Testis (tissue), 3 donors: Measurements from ENCODE around the gene TNFSF10. TPM values are rescaled to one million over a fixed set of nuclear protein-coding genes. Genes with fewer than 3 reads are reported as not detected.

Source experiments
- DNase-seq: peaks from one replicate; pipeline ENCODE4 v3.0.0-alpha.2; 2019
- H3K27ac ChIP-seq, 2 donors: fragments of 200-600 bp; sonication (generic); one replicate each; pipeline ENCODE4 v1.5.1; 2019
- H3K27me3 ChIP-seq: fragments of 200-600 bp; sonication (generic); one replicate; pipeline ENCODE4 v1.5.1; 2019
- H3K36me3 ChIP-seq: fragments of 200-600 bp; sonication (generic); one replicate; pipeline ENCODE4 v1.5.1; 2017; ENCODE audit warnings: low read depth; ENCODE audit errors: missing control alignments
- H3K4me1 ChIP-seq: fragments of 200-600 bp; sonication (generic); one replicate; pipeline ENCODE4 v1.5.1; 2019
- H3K4me3 ChIP-seq, 2 donors: fragments of 200-600 bp; sonication (generic); one replicate each; pipeline ENCODE4 v1.5.1; 2017 to 2019
- H3K9me3 ChIP-seq: fragments of 200-600 bp; sonication (generic); one replicate; pipeline ENCODE4 v1.5.1; 2017
- POLR2A ChIP-seq: fragments of 450-650 bp; IDR thresholded peaks from one replicate; pipeline ENCODE4 v1.6.1; 2017; ENCODE audit warnings: antibody characterized with exemption, mild to moderate bottlenecking, moderate library complexity
- WGBS, 2 donors: methylation state at CpG; one replicate each; pipeline ENCODE4 v1.1.5; 2018; 5-methylcytosine and 5-hydroxymethylcytosine counted together
- intact Hi-C: fragments of 100-400 bp; cut with DNase I; formaldehyde crosslinking; loops from one replicate; pipeline ENCODE4 v1.15.1; 2023; ENCODE audit warnings: low total_unique reads
- polyA plus RNA-seq: library from polyadenylated mRNA; stranded (reverse); fragments of 350-450 nt; fragmentation: Illumina TruSeq; extraction: RNeasy Lipid Tissue Mini Kit (QIAGEN cat#74804); gene quantifications from one replicate; pipeline ENCODE4 v1.2.3, GENCODE V29; 2014; ENCODE audit warnings: low read depth, low replicate concordance; ENCODE audit not compliant: insufficient read depth
- total RNA-seq, 2 donors: library from RNA; depleted of rRNA; stranded (reverse); fragments of >200 nt; gene quantifications; one replicate each; pipeline ENCODE4 v1.2.3, GENCODE V29; 2016
- TF ChIP-seq, protein P1 (sequence below), 3 experiments: fragments of 450-650 bp in 2 of 3; fragments of 200-600 bp in 1 of 3; sonication (generic) in 1 of 3; IDR thresholded peaks; one replicate each; pipeline ENCODE4 v1.5.1; 2016 to 2019; ENCODE audit warnings: antibody characterized with exemption in 3 of 3, mild to moderate bottlenecking in 2 of 3, moderate library complexity in 1 of 3

Gene TNFSF10
- total and polyA plus RNA-seq, 3 donors from 2014 or later, result 4.3 to 10.0 (median 8.1) TPM

GRCh38 chr3:172540049-172540448, 16.8 kb upstream of the TNFSF10 start:
- TF ChIP-seq, protein P1, sequence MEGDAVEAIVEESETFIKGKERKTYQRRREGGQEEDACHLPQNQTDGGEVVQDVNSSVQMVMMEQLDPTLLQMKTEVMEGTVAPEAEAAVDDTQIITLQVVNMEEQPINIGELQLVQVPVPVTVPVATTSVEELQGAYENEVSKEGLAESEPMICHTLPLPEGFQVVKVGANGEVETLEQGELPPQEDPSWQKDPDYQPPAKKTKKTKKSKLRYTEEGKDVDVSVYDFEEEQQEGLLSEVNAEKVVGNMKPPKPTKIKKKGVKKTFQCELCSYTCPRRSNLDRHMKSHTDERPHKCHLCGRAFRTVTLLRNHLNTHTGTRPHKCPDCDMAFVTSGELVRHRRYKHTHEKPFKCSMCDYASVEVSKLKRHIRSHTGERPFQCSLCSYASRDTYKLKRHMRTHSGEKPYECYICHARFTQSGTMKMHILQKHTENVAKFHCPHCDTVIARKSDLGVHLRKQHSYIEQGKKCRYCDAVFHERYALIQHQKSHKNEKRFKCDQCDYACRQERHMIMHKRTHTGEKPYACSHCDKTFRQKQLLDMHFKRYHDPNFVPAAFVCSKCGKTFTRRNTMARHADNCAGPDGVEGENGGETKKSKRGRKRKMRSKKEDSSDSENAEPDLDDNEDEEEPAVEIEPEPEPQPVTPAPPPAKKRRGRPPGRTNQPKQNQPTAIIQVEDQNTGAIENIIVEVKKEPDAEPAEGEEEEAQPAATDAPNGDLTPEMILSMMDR (IDR thresholded peaks at IDR 0.05), result no peak
- no peak for TF ChIP-seq POLR2A
- Histone ChIP-seq H3K27ac (no peak overlapping the region), H3K36me3 (no peaks in the 10 kb centered on the region), H3K4me1 (no peaks in the 10 kb centered on the region), H3K27me3 (no peaks in the 10 kb centered on the region), H3K4me3 (no peak overlapping the region), H3K9me3 (no peaks in the 10 kb centered on the region)
- 98 to 100% methylated on average over 1 of the region's 1 CpG for WGBS, 2 donors
- no peak for DNase-seq
- intact Hi-C loops, result no loop called here

DNA sequence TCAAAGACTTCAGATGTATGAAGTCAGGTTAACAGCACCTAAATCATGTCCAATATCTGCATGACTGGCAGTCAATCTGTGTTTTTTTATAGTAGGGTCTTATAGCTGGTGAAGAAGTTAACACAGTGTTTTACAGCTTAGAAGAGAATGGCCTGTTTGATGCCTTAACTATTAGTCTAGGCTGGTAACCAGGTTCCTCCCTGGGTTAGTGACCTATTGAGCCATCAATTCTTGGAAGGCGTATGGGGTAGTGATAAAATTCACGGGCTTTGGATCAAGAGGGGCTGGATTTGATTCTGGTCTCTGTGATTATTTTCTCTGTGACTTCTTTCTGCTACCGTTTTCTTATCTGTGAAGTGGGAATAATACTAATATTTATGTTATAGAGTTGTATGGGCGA, 16.0 kb upstream of the TNFSF10 start:
- H3K27ac ChIP-seq, result no peak overlapping the region
- H3K36me3 ChIP-seq, result no peaks in the 10 kb centered on the region
- no peaks in the 10 kb centered on the region for H3K9me3 ChIP-seq
- no peak for DNase-seq
- H3K4me3 ChIP-seq, result no peak overlapping the region
- TF ChIP-seq, protein P1 (IDR thresholded peaks at IDR 0.05), result no peak
- TF ChIP-seq POLR2A, result no peak
- intact Hi-C loops, result no loop called here
- H3K4me1 ChIP-seq, result no peaks in the 10 kb centered on the region
- no peaks in the 10 kb centered on the region for H3K27me3 ChIP-seq
- WGBS, 2 donors, result 83 to 90% methylated on average over 4 of the region's 4 CpGs

- Histone ChIP-seq H3K4me3 (no peak overlapping the region), H3K27me3 (no peaks in the 10 kb centered on the region), H3K36me3 (no peaks in the 10 kb centered on the region), H3K9me3 (no peaks in the 10 kb centered on the region), H3K4me1 (no peaks in the 10 kb centered on the region), H3K27ac (no peak overlapping the region)
- no peak for DNase-seq
- intact Hi-C loops, result no loop called here
- TF ChIP-seq, protein P1 (IDR thresholded peaks at IDR 0.05), result no peak
- no peak for TF ChIP-seq POLR2A
- 80 to 89% methylated on average over 3 of the region's 3 CpGs for WGBS, 2 donors
Observed at GRCh38 chr3:172538368-172539151, 15.3 kb upstream of the TNFSF10 start.

DNA sequence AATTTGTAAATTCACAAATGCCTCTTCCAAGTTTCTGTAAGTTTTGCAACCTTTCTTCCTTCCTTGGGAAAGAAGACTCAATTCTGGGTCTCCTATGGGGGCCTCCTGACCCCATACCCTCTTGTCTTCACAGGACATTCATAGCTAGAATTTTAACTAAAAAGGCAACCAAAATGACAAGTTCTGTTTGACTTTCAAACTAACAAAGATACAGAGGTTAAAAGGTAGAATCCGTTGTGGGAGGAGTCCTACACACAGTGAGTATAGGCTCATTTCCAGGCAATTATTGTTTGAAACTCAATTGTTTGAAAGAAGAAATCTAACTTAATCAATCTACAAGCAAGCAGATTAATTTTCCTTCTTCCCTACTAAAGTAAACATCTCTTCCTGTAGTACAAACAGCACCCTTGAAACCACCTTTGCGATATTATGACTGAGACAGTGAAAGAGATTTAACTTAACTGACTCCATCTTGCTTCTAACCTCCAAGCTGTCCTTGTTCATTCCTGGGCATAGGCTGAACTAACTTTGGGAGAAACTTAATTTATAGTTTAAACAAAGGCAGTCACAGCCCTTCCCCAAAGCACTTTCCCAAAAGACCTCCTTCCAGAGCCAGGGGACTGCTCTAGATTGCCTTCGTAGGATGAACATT, 14.4 kb upstream of the TNFSF10 start:
- no peaks in the 10 kb centered on the region for H3K27me3 ChIP-seq
- H3K27ac ChIP-seq, result no peak overlapping the region
- no peaks in the 10 kb centered on the region for H3K9me3 ChIP-seq
- WGBS, 2 donors, result 85% methylated on average over 3 of the region's 3 CpGs
- no peak for DNase-seq
- H3K4me3 ChIP-seq, result no peak overlapping the region
- intact Hi-C loops, result no loop called here
- no peaks in the 10 kb centered on the region for H3K4me1 ChIP-seq
- TF ChIP-seq, protein P1 (IDR thresholded peaks at IDR 0.05), result no peak
- no peak for TF ChIP-seq POLR2A
- H3K36me3 ChIP-seq, result no peaks in the 10 kb centered on the region
